Pancreas (tissue), 10 donors: Measurements from ENCODE around the gene OR2T8. TPM values are rescaled to one million over a fixed set of nuclear protein-coding genes. Genes with fewer than 3 reads are reported as not detected.

Source experiments
- ATAC-seq, 4 donors: fragments of 200-7000 bp; cut with Tn5 transposase; one replicate each; pipeline versions ENCODE4 v1.8.0 to v1.9.1; 2020; ENCODE audit warnings: mild to moderate bottlenecking in 4 of 4, moderate library complexity in 4 of 4
- DNase-seq, 6 donors: peaks; one replicate each; pipeline ENCODE4 v3.0.0-alpha.2; 2020
- FAIRE-seq: peaks from 2 replicates; lab custom pipeline; 2012; peaks lifted over from hg19 to GRCh38; lab: Jason Lieb, UNC
- H3K27ac ChIP-seq, 4 donors: fragments of 200-600 bp; sonication (generic); 1 replicate in 3 of 4; 2 replicates in 1 of 4; pipeline versions ENCODE4 v1.5.0 to v1.8.0; 2020
- H3K27me3 ChIP-seq, 4 donors: fragments of 200-600 bp; one replicate each; pipeline ENCODE4 v1.8.0; 2021
- H3K36me3 ChIP-seq, 3 donors: fragments of 200-600 bp; sonication (generic) in 1 of 3; one replicate each; pipeline versions ENCODE4 v1.5.0 to v1.8.0; 2020 to 2021
- H3K4me1 ChIP-seq, 3 donors: fragments of 200-600 bp; one replicate each; pipeline ENCODE4 v1.8.0; 2021
- H3K4me3 ChIP-seq, 4 donors: fragments of 200-600 bp; sonication (generic) in 2 of 4; one replicate each; pipeline versions ENCODE4 v1.5.0 to v1.8.0; 2020 to 2021
- H3K9me3 ChIP-seq, 4 donors: fragments of 200-600 bp; one replicate each; pipeline ENCODE4 v1.8.0; 2021
- CTCF ChIP-seq, 4 donors: fragments of 200-600 bp; sonication (generic) in 3 of 4; IDR thresholded peaks; one replicate each; pipeline versions ENCODE4 v1.5.0 to v1.8.0; 2021; ENCODE audit warnings: antibody characterized with exemption in 4 of 4
- WGBS, 2 donors: extraction: QIAGEN DNeasy Blood & Tissue Kit; methylation state at CpG; one replicate each; pipeline ENCODE4 v1.1.7; 2013; 5-methylcytosine and 5-hydroxymethylcytosine counted together
- intact Hi-C, 3 donors: fragments of 100-400 bp; cut with DNase I; formaldehyde crosslinking; loops; one replicate each; pipeline versions ENCODE4 v1.11.1 to v1.14.2; 2022
- polyA plus RNA-seq, 2 donors: library from polyadenylated mRNA; stranded (reverse); fragments of 200-250 nt; gene quantifications; one replicate each; pipeline ENCODE4 v1.2.3, GENCODE V29; 2013
- total RNA-seq, 6 donors: library from RNA; stranded (reverse); fragmentation: NEBNext Ultra II Directional in 4 of 6; extraction: Animal tissue kit (Norgen Biotek cat#: 25700) in 4 of 6; gene quantifications; one replicate each; pipeline versions ENCODE4 v1.2.1 to v1.2.4, GENCODE V29; 2021 to 2023
- donor health status: healthy with polysubstance abuse.
- donor health status: DM: no; HTN: no; CAD: no; lungs with moderate emphysema.
- donor health status: DM: no; HTN: no; CAD: no.
- donor health status: control.
- donor health status: control.
- donor health status: Bipolar disorder and iron deficiency.
- donor health status: DM: yes; HTN: yes; CAD: no.
- donor health status: DM: no; HTN: no; CAD: no.
- donor health status: DM: no; HTN: no; CAD: no.
- donor health status: DM: yes; HTN: yes; CAD: no.

OR2T8 gene
- total RNA-seq (not detected), polyA plus RNA-seq (not detected)

GRCh38 chr1:247919952-247920351 is at the start of gene OR2T8:
Gene OR2T8, plus strand, starts transcription at chr1:247920252. Its CDS starts 766 bp downstream, at chr1:247921018.
- peaks cover 0 to 3% (median 0%) of the 10 kb centered on the region in 4 donors for H3K27me3 ChIP-seq
- H3K4me3 ChIP-seq = no peak within 1 kb of the TSS
- ATAC-seq (no peak), DNase-seq (no peak), FAIRE-seq (no peak)
- WGBS, 2 donors = 67 to 68% methylated on average over 2 of the region's 2 CpGs
- intact Hi-C loops = no loop called here
- H3K4me1 ChIP-seq = no peaks in the 10 kb centered on the region
- no peak for TF ChIP-seq CTCF (IDR thresholded peaks at IDR 0.05)
- H3K27ac ChIP-seq = no peak within 1 kb of the TSS
- H3K9me3 ChIP-seq = no peaks in the 10 kb centered on the region
- H3K36me3 ChIP-seq = no peaks in the 10 kb centered on the region

- Histone ChIP-seq H3K36me3 (no peaks in the 10 kb centered on the region), H3K27ac (no peak overlapping the region), H3K9me3 (no peaks in the 10 kb centered on the region), H3K4me1 (no peaks in the 10 kb centered on the region), H3K27me3 (no peaks in the 10 kb centered on the region), H3K4me3 (no peak overlapping the region)
- WGBS, 2 donors = 62 to 67% methylated on average over 9 of the region's 9 CpGs
- FAIRE-seq (no peak), DNase-seq (no peak), ATAC-seq (no peak)
- TF ChIP-seq CTCF (IDR thresholded peaks at IDR 0.05) = no peak
- intact Hi-C loops = no loop called here
Measured at GRCh38 chr1:247883346-247883745, 36.7 kb upstream of the OR2T8 start.

GRCh38 chr1:247884797-247885413 is 35.1 kb upstream of the OR2T8 start:
- H3K27me3 ChIP-seq = no peaks in the 10 kb centered on the region
- no peak for ATAC-seq
- intact Hi-C loops = no loop called here
- H3K4me3 ChIP-seq = no peak overlapping the region
- H3K36me3 ChIP-seq = no peaks in the 10 kb centered on the region
- TF ChIP-seq CTCF (IDR thresholded peaks at IDR 0.05) = no peak
- DNase-seq = no peak
- H3K9me3 ChIP-seq = no peaks in the 10 kb centered on the region
- 72 to 78% methylated on average over 10 of the region's 10 CpGs for WGBS, 2 donors
- FAIRE-seq = no peak
- no peak overlapping the region for H3K27ac ChIP-seq
- H3K4me1 ChIP-seq = no peaks in the 10 kb centered on the region

- FAIRE-seq = no peak
Measured at GRCh38 chr1:247895163-247895637, 24.9 kb upstream of the OR2T8 start, which contains the start of gene OR2W3. Gene OR2W3, plus strand, starts transcription at chr1:247895587. Its CDS starts 0 bp downstream, at chr1:247895587.

More at GRCh38 chr1:247895163-247895637, 24.9 kb upstream of the OR2T8 start, which contains the start of gene OR2W3:
- intact Hi-C loops = no loop called here
- Histone ChIP-seq H3K36me3 (no peaks in the 10 kb centered on the region), H3K4me1 (no peaks in the 10 kb centered on the region), H3K4me3 (no peak within 1 kb of the TSS), H3K27ac (no peak within 1 kb of the TSS), H3K27me3 (no peaks in the 10 kb centered on the region), H3K9me3 (no peaks in the 10 kb centered on the region)
- ATAC-seq (no peak), DNase-seq (no peak)
- no peak for TF ChIP-seq CTCF (IDR thresholded peaks at IDR 0.05)
- 29 to 44% methylated on average over 2 of the region's 2 CpGs for WGBS, 2 donors
